Panc1 (cell line): ENCODE results near the gene SLC2A2. TPM values are rescaled to one million over a fixed set of nuclear protein-coding genes. Genes with fewer than 3 reads are reported as not detected.

Experiments
- ATAC-seq: fragments of 200-7000 bp; cut with Tn5 transposase; 2 replicates; pipeline ENCODE4 v1.9.1; 2020; ENCODE audit warnings: mild to moderate bottlenecking, moderate library complexity
- BruUV-seq: library from RNA; stranded (reverse); fragments of 400-500 nt; replicated peaks from 2 replicates; lab custom pipeline; 2021; lab: Mats Ljungman, UMichigan
- CTCF ChIA-PET: fragments of 300-600 bp; sonication (Branson Sonifier 250); formaldehyde crosslinking; loops from one replicate; lab custom pipeline; 2022; ENCODE audit warnings: antibody characterized with exemption; lab: Charles Lee
- POLR2A ChIA-PET: fragments of 300-600 bp; sonication (Branson Sonifier 250); formaldehyde crosslinking; loops from one replicate; lab custom pipeline; 2022; ENCODE audit warnings: antibody characterized with exemption; lab: Charles Lee
- DNase-seq: peaks from one replicate; pipeline ENCODE4 v3.0.0-alpha.2; 2010; ENCODE audit warnings: low read depth, low spot score
- H3K27ac ChIP-seq: 2 replicates; pipeline ENCODE4 v1.5.1; 2011; ENCODE audit warnings: mild to moderate bottlenecking, low read length, inconsistent platforms
- H3K27me3 ChIP-seq: fragments of 200-500 bp; sonication (Bioruptor generic); 2 replicates; pipeline ENCODE4 v1.6.0; 2014; ENCODE audit warnings: low read length, inconsistent platforms; ENCODE audit not compliant: control insufficient read depth, insufficient read depth
- H3K36me3 ChIP-seq: fragments of 200-500 bp; sonication (Bioruptor generic); 2 replicates; pipeline ENCODE4 v1.5.1; 2014; ENCODE audit warnings: inconsistent platforms, mild to moderate bottlenecking, low read length, moderate library complexity; ENCODE audit not compliant: control insufficient read depth, insufficient read depth
- H3K4me1 ChIP-seq: 2 replicates; pipeline ENCODE4 v1.5.1; 2011; ENCODE audit warnings: inconsistent platforms, mild to moderate bottlenecking, low read length, moderate library complexity; ENCODE audit not compliant: control insufficient read depth, insufficient read depth
- H3K4me3 ChIP-seq, 2 experiments: 2 replicates each; pipeline ENCODE4 v1.5.1; 2011 to 2012; ENCODE audit warnings: low read depth in 2 of 2, low read length in 2 of 2, mild to moderate bottlenecking in 2 of 2, inconsistent platforms in 1 of 2, moderate library complexity in 1 of 2
- H3K9me3 ChIP-seq: fragments of 200-500 bp; sonication (Bioruptor generic); 2 replicates; pipeline ENCODE4 v1.5.1; 2014; ENCODE audit warnings: low read depth, mild to moderate bottlenecking, inconsistent platforms, low read length, moderate library complexity; ENCODE audit not compliant: control insufficient read depth, insufficient read depth
- POLR2AphosphoS5 ChIP-seq: IDR thresholded peaks from 2 replicates; pipeline ENCODE4 v1.6.1; 2012; ENCODE audit warnings: mild to moderate bottlenecking, low read depth, low read length, moderate library complexity
- SIN3A ChIP-seq: IDR thresholded peaks from 2 replicates; pipeline ENCODE4 v1.6.1; 2012; ENCODE audit warnings: low read depth, mild to moderate bottlenecking, low read length, moderate library complexity, borderline replicate concordance; ENCODE audit not compliant: insufficient read depth
- TCF7L2 ChIP-seq: IDR thresholded peaks from 2 replicates; pipeline ENCODE4 v1.6.1; 2011; ENCODE audit warnings: mild to moderate bottlenecking, low read depth, low read length, inconsistent platforms
- in situ Hi-C: cut with HindIII; loops from 2 replicates; pipeline ENCODE4 v1.10.0; 2016; ENCODE audit warnings: low sequenced_read_pairs, low pct_unique_long_range_greater_than_20kb
- intact Hi-C: fragments of 100-400 bp; cut with micrococcal nuclease; formaldehyde crosslinking; loops from one replicate; pipeline ENCODE4 v1.10.0; 2022; ENCODE audit not compliant: unreplicated experiment
- total RNA-seq: library from RNA; stranded (reverse); gene quantifications from one replicate; pipeline ENCODE4 v1.2.1, GENCODE V29; 2021; ENCODE audit not compliant: unreplicated experiment
- TF ChIP-seq, protein P1 (sequence below): fragments of 450-650 bp; IDR thresholded peaks from 2 replicates; pipeline ENCODE4 v1.5.1; 2017; ENCODE audit warnings: mild to moderate bottlenecking
- TF ChIP-seq, protein P2 (sequence below), 2 experiments: IDR thresholded peaks; 2 replicates each; pipeline ENCODE4 v1.6.1; 2011 to 2012; ENCODE audit warnings: low read depth in 2 of 2, control low read depth in 1 of 2, low read length in 1 of 2, mild to moderate bottlenecking in 1 of 2, moderate library complexity in 1 of 2; ENCODE audit not compliant: insufficient read depth in 1 of 2

SLC2A2 gene
- total RNA-seq, 1 experiment from 2014 or later: 0.13 TPM

DNA sequence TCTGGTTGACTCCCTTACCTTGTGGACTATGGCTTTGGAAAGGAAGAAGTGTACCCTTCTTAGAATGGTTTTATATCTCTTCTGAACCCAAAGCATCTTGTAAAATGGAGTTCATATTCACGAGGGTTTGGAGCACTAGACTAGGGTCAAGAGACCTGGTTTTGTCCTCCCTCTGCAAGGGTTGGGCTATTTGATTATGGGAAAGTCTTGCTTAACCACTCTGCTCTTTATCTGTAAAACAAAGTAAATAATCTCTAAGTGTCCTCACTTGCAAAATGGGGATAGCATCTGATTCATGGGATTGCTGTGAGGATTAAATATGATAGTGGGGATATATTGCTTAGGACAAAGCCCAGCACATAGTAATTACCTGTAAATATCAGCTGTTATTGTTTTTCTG, 17.9 kb upstream of the SLC2A2 start:
- no peaks in the 10 kb centered on the region for H3K27me3 ChIP-seq
- POLR2A ChIA-PET: no interaction called here
- DNase-seq (no peak), ATAC-seq (no peak)
- in situ Hi-C loops: no loop called here
- H3K4me3 ChIP-seq: no peak overlapping the region
- H3K9me3 ChIP-seq: no peaks in the 10 kb centered on the region
- H3K27ac ChIP-seq: no peak overlapping the region
- intact Hi-C loops: no loop called here
- CTCF ChIA-PET: no interaction called here
- H3K4me1 ChIP-seq: no peaks in the 10 kb centered on the region
- no TSS peak for BruUV-seq
- TF ChIP-seq TCF7L2: no peak
- no peaks in the 10 kb centered on the region for H3K36me3 ChIP-seq

DNA sequence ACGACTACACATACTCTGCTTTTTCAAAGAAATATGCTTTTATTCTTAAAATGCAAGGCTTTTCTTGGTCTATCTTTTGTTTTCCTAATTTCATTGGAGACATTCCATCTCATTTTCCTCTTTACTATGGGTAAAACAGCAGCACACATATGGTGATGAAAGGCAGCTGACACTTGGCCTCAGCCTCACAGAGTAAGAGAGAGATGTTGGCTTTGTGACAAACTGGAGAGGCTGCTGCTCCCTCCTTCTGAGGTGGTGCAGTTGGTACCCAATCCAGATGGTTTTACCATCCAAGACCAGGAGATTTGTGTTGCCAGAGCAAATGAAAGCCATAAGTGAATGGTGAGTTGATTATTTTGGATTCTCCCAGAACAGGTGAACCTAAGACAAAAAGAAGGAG, 13.2 kb upstream of the SLC2A2 start:
- no peak overlapping the region for H3K27ac ChIP-seq
- TF ChIP-seq POLR2AphosphoS5 (no peak), TCF7L2 (no peak), SIN3A (no peak)
- TF ChIP-seq, protein P1, sequence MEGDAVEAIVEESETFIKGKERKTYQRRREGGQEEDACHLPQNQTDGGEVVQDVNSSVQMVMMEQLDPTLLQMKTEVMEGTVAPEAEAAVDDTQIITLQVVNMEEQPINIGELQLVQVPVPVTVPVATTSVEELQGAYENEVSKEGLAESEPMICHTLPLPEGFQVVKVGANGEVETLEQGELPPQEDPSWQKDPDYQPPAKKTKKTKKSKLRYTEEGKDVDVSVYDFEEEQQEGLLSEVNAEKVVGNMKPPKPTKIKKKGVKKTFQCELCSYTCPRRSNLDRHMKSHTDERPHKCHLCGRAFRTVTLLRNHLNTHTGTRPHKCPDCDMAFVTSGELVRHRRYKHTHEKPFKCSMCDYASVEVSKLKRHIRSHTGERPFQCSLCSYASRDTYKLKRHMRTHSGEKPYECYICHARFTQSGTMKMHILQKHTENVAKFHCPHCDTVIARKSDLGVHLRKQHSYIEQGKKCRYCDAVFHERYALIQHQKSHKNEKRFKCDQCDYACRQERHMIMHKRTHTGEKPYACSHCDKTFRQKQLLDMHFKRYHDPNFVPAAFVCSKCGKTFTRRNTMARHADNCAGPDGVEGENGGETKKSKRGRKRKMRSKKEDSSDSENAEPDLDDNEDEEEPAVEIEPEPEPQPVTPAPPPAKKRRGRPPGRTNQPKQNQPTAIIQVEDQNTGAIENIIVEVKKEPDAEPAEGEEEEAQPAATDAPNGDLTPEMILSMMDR: no peak
- TF ChIP-seq, protein P2, sequence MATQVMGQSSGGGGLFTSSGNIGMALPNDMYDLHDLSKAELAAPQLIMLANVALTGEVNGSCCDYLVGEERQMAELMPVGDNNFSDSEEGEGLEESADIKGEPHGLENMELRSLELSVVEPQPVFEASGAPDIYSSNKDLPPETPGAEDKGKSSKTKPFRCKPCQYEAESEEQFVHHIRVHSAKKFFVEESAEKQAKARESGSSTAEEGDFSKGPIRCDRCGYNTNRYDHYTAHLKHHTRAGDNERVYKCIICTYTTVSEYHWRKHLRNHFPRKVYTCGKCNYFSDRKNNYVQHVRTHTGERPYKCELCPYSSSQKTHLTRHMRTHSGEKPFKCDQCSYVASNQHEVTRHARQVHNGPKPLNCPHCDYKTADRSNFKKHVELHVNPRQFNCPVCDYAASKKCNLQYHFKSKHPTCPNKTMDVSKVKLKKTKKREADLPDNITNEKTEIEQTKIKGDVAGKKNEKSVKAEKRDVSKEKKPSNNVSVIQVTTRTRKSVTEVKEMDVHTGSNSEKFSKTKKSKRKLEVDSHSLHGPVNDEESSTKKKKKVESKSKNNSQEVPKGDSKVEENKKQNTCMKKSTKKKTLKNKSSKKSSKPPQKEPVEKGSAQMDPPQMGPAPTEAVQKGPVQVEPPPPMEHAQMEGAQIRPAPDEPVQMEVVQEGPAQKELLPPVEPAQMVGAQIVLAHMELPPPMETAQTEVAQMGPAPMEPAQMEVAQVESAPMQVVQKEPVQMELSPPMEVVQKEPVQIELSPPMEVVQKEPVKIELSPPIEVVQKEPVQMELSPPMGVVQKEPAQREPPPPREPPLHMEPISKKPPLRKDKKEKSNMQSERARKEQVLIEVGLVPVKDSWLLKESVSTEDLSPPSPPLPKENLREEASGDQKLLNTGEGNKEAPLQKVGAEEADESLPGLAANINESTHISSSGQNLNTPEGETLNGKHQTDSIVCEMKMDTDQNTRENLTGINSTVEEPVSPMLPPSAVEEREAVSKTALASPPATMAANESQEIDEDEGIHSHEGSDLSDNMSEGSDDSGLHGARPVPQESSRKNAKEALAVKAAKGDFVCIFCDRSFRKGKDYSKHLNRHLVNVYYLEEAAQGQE (IDR thresholded peaks at IDR 0.05; ENCODE audit: insufficient read depth in 1 of 2, low read depth in 2 of 2, low read length in 1 of 2): no peak
- ChIA-PET POLR2A (no interaction called here), CTCF (no interaction called here)
- H3K4me1 ChIP-seq: no peaks in the 10 kb centered on the region
- no peak for ATAC-seq
- BruUV-seq: no TSS peak
- in situ Hi-C loops (no loop called here), intact Hi-C loops (no loop called here)
- no peak for DNase-seq
- no peak overlapping the region for H3K4me3 ChIP-seq
- no peaks in the 10 kb centered on the region for H3K36me3 ChIP-seq
- no peaks in the 10 kb centered on the region for H3K9me3 ChIP-seq
- H3K27me3 ChIP-seq: no peaks in the 10 kb centered on the region

DNA sequence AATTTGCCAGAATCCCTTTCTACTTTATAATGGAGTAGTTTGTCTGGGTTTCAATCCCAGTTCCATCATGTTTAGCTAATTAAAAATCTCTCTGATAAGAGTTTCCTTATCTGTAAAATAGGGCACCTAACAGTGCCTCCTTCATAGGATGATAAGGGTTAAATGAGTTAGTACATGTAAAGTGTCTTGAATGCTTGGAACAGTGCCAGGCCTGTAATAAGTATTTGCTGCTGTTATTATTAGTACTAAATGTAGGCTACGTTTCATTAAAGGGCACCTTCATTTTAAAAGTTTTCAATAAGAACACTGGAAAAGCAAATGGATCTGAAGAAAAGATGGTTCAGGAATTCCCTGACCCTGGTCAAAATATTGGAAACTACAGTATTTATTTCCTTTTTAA, 11.8 kb upstream of the SLC2A2 start:
- intact Hi-C loops: no loop called here
- ChIA-PET POLR2A (no interaction called here), CTCF (no interaction called here)
- DNase-seq (no peak), ATAC-seq (no peak)
- TF ChIP-seq POLR2AphosphoS5 (no peak), SIN3A (no peak), TCF7L2 (no peak)
- TF ChIP-seq, protein P2 (IDR thresholded peaks at IDR 0.05; ENCODE audit: insufficient read depth in 1 of 2, low read depth in 2 of 2, low read length in 1 of 2): no peak
- TF ChIP-seq, protein P1: no peak
- H3K4me3 ChIP-seq: no peak overlapping the region
- no TSS peak for BruUV-seq
- H3K27me3 ChIP-seq: no peaks in the 10 kb centered on the region
- no peak overlapping the region for H3K27ac ChIP-seq
- H3K9me3 ChIP-seq: no peaks in the 10 kb centered on the region
- H3K36me3 ChIP-seq: no peaks in the 10 kb centered on the region
- no peaks in the 10 kb centered on the region for H3K4me1 ChIP-seq
- in situ Hi-C loops: no loop called here
